Lung (tissue), 12 donors: ENCODE data around the gene SLC8A2. TPM values are rescaled to one million over a fixed set of nuclear protein-coding genes. Genes with fewer than 3 reads are reported as not detected.

Experiments used
- ATAC-seq: fragments of 200-7000 bp; cut with Tn5 transposase; one replicate; pipeline ENCODE4 v1.9.1; 2020; ENCODE audit warnings: moderate number of reproducible peaks; ENCODE audit not compliant: insufficient read depth, low FRiP score
- DNase-seq, 3 donors: peaks; one replicate each; pipeline ENCODE4 v3.0.0-alpha.2; 2013 to 2017
- H3K27ac ChIP-seq, 2 donors: one replicate each; pipeline ENCODE4 v1.5.1; 2013; ENCODE audit warnings: mild to moderate bottlenecking in 2 of 2, moderate library complexity in 2 of 2, control low read depth in 1 of 2, inconsistent platforms in 1 of 2, low read depth in 1 of 2, low read length in 1 of 2
- H3K27me3 ChIP-seq, 3 donors: one replicate each; pipeline ENCODE4 v1.5.1; 2013; ENCODE audit warnings: low read length in 2 of 3; ENCODE audit not compliant: control insufficient read depth in 3 of 3, insufficient read depth in 3 of 3
- H3K36me3 ChIP-seq, 4 donors: one replicate each; pipeline ENCODE4 v1.5.1; 2013; ENCODE audit warnings: low read length in 4 of 4, mild to moderate bottlenecking in 1 of 4, moderate library complexity in 1 of 4; ENCODE audit not compliant: control insufficient read depth in 4 of 4, insufficient read depth in 4 of 4
- H3K4me1 ChIP-seq, 5 donors: one replicate each; pipeline ENCODE4 v1.5.1; 2013; ENCODE audit warnings: low read length in 5 of 5, mild to moderate bottlenecking in 2 of 5, moderate library complexity in 1 of 5; ENCODE audit not compliant: control insufficient read depth in 5 of 5, insufficient read depth in 5 of 5
- H3K4me3 ChIP-seq: one replicate; pipeline ENCODE4 v1.5.1; 2013; ENCODE audit warnings: mild to moderate bottlenecking, control low read depth, moderate library complexity
- H3K9ac ChIP-seq, 2 donors: one replicate each; pipeline ENCODE4 v1.5.1; 2013; ENCODE audit warnings: low read length in 2 of 2, control low read depth in 1 of 2; ENCODE audit not compliant: insufficient read depth in 1 of 2
- H3K9me3 ChIP-seq, 4 donors: one replicate each; pipeline ENCODE4 v1.5.1; 2013; ENCODE audit warnings: low read length in 3 of 4, mild to moderate bottlenecking in 1 of 4, moderate library complexity in 1 of 4; ENCODE audit not compliant: control insufficient read depth in 4 of 4, insufficient read depth in 3 of 4
- CTCF ChIP-seq: IDR thresholded peaks from 2 replicates; pipeline ENCODE4 v1.5.1; 2012; ENCODE audit warnings: mild to moderate bottlenecking; ENCODE audit errors: control extremely low read depth, extremely low read depth
- WGBS, 2 donors: extraction: QIAGEN DNeasy Blood & Tissue Kit; methylation state at CpG; one replicate each; pipeline ENCODE4 v1.1.7; 2013; 5-methylcytosine and 5-hydroxymethylcytosine counted together
- polyA plus RNA-seq, 2 donors: library from polyadenylated mRNA; stranded (reverse); fragments of 200-250 nt; gene quantifications; one replicate each; pipeline ENCODE4 v1.2.1, GENCODE V29; 2013
- total RNA-seq, 2 donors: library from RNA; depleted of rRNA in 1 of 2; stranded (reverse); fragments of >200 nt in 1 of 2; gene quantifications; one replicate each; pipeline ENCODE4 v1.2.1, GENCODE V29; 2014 to 2021
- donor health status: control.
- donor health status: control.
- donor health status: Bipolar disorder and iron deficiency.
- donor health status: healthy.
- donor health status: DM: yes; HTN: yes; CAD: no.

Gene SLC8A2
- total and polyA plus RNA-seq, 4 donors: 0.10 to 0.26 (median 0.15) TPM

- Histone ChIP-seq H3K4me1 (no peaks in the 10 kb centered on the region), H3K36me3 (peaks cover 0 to 87% (median 9%) of the 10 kb centered on the region in 4 donors), H3K27ac (no peak overlapping the region), H3K4me3 (no peak overlapping the region), H3K27me3 (no peaks in the 10 kb centered on the region), H3K9ac (no peak overlapping the region), H3K9me3 (no peaks in the 10 kb centered on the region)
- DNase-seq (no peak), ATAC-seq (no peak)
- WGBS, 2 donors: 81 to 82% methylated on average over 17 of the region's 17 CpGs
- TF ChIP-seq CTCF: no peak
Observed at GRCh38 chr19:47495478-47496372, 24.0 kb upstream of the SLC8A2 start.

GRCh38 chr19:47494729-47495128, 23.0 kb upstream of the SLC8A2 start:
- 23 to 43% methylated on average over 9 of the region's 9 CpGs for WGBS, 2 donors
- Histone ChIP-seq H3K27me3 (no peaks in the 10 kb centered on the region), H3K4me1 (no peaks in the 10 kb centered on the region), H3K36me3 (peaks cover 0 to 86% (median 17%) of the 10 kb centered on the region in 4 donors), H3K9me3 (peaks cover 0 to 2% (median 0%) of the 10 kb centered on the region in 4 donors), H3K4me3 (no peak overlapping the region), H3K27ac (no peak overlapping the region), H3K9ac (no peak overlapping the region)
- no peak for DNase-seq
- ATAC-seq: no peak
- no peak for TF ChIP-seq CTCF

DNA sequence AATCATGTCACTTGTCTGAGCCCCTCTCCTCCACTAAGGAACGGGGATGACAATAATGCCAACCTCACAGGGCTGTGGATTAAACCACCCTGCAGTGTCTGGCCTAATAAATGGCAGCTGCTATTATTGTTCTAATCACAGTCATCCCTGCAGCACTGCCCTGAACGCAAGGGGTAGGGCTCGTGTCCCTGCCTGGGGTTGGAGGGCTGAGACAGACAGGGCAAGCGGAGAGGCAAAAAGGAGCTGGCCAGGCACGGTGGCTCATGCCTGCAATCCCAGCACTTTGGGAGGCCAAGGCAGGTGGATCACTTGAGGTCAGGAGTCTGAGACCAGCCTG, 22.5 kb upstream of the SLC8A2 start:
- H3K36me3 ChIP-seq: peaks cover 0 to 87% (median 20%) of the 10 kb centered on the region in 4 donors
- TF ChIP-seq CTCF: no peak
- no peak overlapping the region for H3K9ac ChIP-seq
- peaks cover 0 to 2% (median 0%) of the 10 kb centered on the region in 4 donors for H3K9me3 ChIP-seq
- ATAC-seq (no peak), DNase-seq (no peak)
- no peaks in the 10 kb centered on the region for H3K4me1 ChIP-seq
- H3K27me3 ChIP-seq: no peaks in the 10 kb centered on the region
- no peak overlapping the region for H3K27ac ChIP-seq
- H3K4me3 ChIP-seq: no peak overlapping the region
- WGBS, 2 donors: 93% methylated on average over 5 of the region's 5 CpGs
